Activated CD4-positive, alpha-beta T cell treated with anti-CD3 and anti-CD28 coated beads for 1 hour (primary cell): ENCODE results near the gene CYSLTR2.

ENCODE experiments used
- DNase-seq: peaks from one replicate; pipeline ENCODE4 v3.0.0-alpha.2; 2020

The CYSLTR2 gene

GRCh38 chr13:48653472-48653939, at the start of gene CYSLTR2:
Gene CYSLTR2, plus strand, starts transcription at chr13:48653929. Its CDS starts 52,889 bp downstream, at chr13:48706818.
- DNase-seq, result no peak

GRCh38 chr13:48615049-48615448, 38.7 kb upstream of the CYSLTR2 start:
- DNase-seq, result no peak

- no peak for DNase-seq
Observed at GRCh38 chr13:48618937-48619336, 34.8 kb upstream of the CYSLTR2 start.

GRCh38 chr13:48621056-48621455, 32.7 kb upstream of the CYSLTR2 start:
- DNase-seq, result no peak

- no peak for DNase-seq
Observed at GRCh38 chr13:48624016-48624415, 29.7 kb upstream of the CYSLTR2 start.

- DNase-seq, result no peak
Observed at GRCh38 chr13:48624858-48625257, 28.9 kb upstream of the CYSLTR2 start.

GRCh38 chr13:48625413-48626076, 28.2 kb upstream of the CYSLTR2 start:
- DNase-seq, result no peak

- no peak for DNase-seq
Observed at GRCh38 chr13:48626077-48626449, 27.7 kb upstream of the CYSLTR2 start.

GRCh38 chr13:48626726-48627451, 26.8 kb upstream of the CYSLTR2 start:
- no peak for DNase-seq

- no peak for DNase-seq
Observed at GRCh38 chr13:48629277-48629676, 24.5 kb upstream of the CYSLTR2 start.

GRCh38 chr13:48630291-48630690, 23.4 kb upstream of the CYSLTR2 start:
- DNase-seq, result no peak

- no peak for DNase-seq
Observed at GRCh38 chr13:48630773-48631172, 23.0 kb upstream of the CYSLTR2 start.

GRCh38 chr13:48631441-48631840, 22.3 kb upstream of the CYSLTR2 start:
- DNase-seq, result no peak

- no peak for DNase-seq
Observed at GRCh38 chr13:48633700-48634099, 20.0 kb upstream of the CYSLTR2 start.

GRCh38 chr13:48634636-48635035, 19.1 kb upstream of the CYSLTR2 start:
- DNase-seq, result no peak

GRCh38 chr13:48635478-48635877, 18.3 kb upstream of the CYSLTR2 start:
- DNase-seq, result no peak

- DNase-seq, result no peak
Observed at GRCh38 chr13:48636550-48636949, 17.2 kb upstream of the CYSLTR2 start.

GRCh38 chr13:48637601-48638000, 16.1 kb upstream of the CYSLTR2 start:
- no peak for DNase-seq

- no peak for DNase-seq
Observed at GRCh38 chr13:48640767-48641166, 13.0 kb upstream of the CYSLTR2 start.

- DNase-seq, result no peak
Observed at GRCh38 chr13:48641404-48641803, 12.3 kb upstream of the CYSLTR2 start.

- no peak for DNase-seq
Observed at GRCh38 chr13:48642061-48642460, 11.7 kb upstream of the CYSLTR2 start.

- DNase-seq, result no peak
Observed at GRCh38 chr13:48643159-48643558, 10.6 kb upstream of the CYSLTR2 start.

- DNase-seq, result no peak
Observed at GRCh38 chr13:48644141-48644540, 9.6 kb upstream of the CYSLTR2 start.

GRCh38 chr13:48644951-48645350, 8.8 kb upstream of the CYSLTR2 start:
- DNase-seq, result no peak

- no peak for DNase-seq
Observed at GRCh38 chr13:48645845-48646244, 7.9 kb upstream of the CYSLTR2 start.
